Islet precursor cell (in vitro differentiated cells): ENCODE measurements around the gene UBASH3B.
A peak's percentile ranks its signal among the peaks of the same experiment; 100 is the strongest.
"Not testable (repeated sequence)": the region's sequence is repeated elsewhere in the genome, so short reads cannot be mapped to it uniquely, and the experiment has no call there.

ENCODE experiments used
- DNase-seq: peaks from one replicate; pipeline ENCODE4 v3.0.0-alpha.2; 2018

Gene UBASH3B

DNA sequence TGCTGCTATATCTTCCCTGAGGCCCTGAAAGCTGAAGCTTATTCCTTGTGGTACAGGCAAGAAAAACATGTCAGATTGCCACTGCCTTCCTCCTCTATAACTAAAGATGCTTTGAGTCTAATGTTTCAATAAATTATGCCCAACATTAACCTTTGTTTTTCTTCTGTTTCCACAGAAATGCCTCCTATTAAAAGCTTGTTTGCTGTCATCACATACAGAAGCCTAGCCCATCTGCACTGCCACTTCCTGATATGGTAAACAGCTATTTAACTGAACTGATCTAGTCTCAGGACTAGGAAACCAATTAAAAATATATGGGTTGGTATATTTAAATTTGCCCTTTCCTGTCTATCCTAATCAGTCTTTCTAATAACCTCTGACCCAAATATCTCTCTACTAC, 165.6 kb downstream of the UBASH3B start:
- no peak for DNase-seq

DNA sequence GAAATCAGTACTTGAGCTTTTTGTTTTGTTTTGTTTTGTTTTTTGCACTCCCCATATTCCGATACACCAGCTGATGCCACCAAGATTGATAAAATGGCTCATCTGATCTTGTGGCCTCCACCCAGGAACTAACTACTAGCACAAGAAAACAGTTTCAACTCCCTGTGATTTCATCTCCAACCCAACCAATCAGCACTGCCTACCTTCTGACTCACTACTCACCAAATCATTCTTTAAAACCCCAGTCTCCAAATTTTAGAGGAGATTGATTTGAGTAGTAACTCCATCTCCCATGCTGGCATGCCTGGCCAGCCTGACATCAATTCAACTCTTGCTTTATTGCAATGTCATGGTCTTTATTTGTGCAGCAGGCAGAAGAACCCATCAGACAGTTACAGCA, 166.7 kb downstream of the UBASH3B start:
- no peak for DNase-seq

- no peak for DNase-seq
Measured at GRCh38 chr11:122823564-122823963, 168.0 kb downstream of the UBASH3B start.

DNA sequence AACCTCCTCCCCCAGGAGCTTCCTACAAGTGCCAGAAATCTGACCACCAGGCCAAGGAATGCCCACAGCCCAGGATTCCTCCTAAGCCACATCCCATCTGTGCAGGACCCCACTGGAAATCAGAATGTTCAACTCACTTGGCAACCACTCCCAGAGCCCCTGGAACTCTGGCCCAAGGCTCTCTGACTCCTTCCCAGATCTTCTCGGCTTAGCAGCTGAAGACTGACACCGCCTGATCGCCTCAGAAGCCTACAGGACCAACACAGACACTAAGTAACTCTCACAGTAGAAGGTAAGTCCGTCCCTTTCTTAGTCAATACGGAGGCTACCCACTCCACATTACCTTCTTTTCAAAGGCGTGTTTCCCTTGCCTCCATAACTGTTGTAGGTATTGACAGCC, 173.8 kb downstream of the UBASH3B start:
- not testable (repeated sequence) for DNase-seq

GRCh38 chr11:122832297-122832696, 176.8 kb downstream of the UBASH3B start:
- DNase-seq = not testable (repeated sequence)

- no peak for DNase-seq
Measured at GRCh38 chr11:122832721-122833470, 177.4 kb downstream of the UBASH3B start.

DNA sequence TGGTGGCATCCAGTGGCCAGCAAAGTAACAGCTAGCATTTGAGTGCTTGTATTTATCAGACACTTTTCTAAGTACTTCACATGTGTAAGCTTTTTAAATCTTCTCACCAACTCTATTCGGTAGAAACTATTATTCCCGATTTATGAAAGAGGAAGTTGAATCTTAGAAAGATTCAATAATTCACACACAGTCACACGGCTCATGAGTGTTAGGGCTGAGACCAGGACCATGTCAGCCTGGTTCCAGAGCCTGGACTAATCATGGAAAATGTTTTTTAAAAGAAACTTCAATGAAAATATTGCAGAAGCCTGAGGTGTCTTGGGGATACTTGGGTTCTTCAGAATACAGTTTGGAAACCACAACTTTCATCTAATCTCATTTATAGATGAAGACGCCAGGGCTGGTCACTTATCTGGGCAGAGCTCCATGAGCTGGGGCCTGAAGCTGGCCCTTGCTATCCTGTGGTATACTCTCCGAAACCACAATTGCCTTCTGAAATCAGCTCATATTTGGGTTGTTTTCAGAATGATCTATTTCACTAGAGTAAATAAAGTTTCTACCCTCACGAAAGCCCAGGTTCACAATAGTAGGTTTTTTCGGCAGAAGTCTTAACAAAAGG, 178.4 kb downstream of the UBASH3B start:
- DNase-seq = no peak

DNA sequence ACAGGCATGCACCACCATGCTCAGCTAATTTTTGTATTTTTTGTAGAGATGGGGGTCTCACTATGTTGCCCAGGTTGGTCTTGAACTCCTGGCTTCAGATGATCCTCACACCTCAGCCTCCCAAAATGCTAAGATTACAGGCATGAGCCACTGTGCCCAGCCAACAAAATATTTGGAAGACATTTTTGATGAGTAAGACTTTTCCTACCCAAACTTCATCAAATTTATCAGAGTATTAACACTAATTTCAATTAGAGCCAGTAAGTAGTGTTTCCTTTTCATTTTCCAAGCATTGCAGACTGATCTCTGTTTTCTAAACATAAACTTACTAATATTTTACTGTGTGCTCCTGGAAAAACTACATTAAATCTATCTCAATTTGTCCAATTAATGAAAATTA, 181.4 kb downstream of the UBASH3B start:
- DNase-seq = no peak

DNA sequence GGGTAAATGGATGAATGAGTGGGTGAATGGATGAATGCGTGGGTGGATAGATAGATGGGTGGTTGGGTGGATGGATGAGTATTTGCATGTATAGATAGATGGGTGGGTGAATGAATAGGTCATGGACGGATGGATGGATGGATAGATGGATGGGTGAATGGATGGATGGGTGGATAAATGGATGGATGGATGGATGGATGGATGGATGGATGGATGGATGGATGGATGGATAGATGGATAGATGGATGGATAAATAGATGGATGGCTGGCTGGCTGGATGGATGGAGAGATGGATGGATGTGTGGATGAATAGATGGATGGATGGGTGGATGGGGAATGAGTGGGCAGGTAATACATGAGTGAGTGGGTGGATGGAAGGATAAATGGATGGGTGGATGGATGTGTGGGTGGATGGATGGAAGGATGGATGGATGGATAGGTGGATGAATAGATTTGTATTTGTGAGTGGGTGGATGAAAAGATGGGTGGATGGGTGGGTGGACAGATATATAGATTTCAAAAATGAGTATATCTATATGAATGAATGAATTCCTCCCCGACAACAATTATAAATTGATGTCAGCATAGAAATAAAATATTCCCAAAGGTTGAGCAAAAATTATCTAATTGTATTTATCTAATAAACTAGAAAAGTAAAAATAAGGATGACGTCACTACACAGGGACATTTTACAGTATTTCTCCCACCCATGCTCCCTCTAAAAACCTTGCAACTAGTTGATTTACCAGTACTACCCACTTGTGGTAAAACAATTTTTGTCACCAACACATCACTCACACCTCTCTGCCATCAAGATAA, 182.2 kb downstream of the UBASH3B start:
- DNase-seq = no peak

DNA sequence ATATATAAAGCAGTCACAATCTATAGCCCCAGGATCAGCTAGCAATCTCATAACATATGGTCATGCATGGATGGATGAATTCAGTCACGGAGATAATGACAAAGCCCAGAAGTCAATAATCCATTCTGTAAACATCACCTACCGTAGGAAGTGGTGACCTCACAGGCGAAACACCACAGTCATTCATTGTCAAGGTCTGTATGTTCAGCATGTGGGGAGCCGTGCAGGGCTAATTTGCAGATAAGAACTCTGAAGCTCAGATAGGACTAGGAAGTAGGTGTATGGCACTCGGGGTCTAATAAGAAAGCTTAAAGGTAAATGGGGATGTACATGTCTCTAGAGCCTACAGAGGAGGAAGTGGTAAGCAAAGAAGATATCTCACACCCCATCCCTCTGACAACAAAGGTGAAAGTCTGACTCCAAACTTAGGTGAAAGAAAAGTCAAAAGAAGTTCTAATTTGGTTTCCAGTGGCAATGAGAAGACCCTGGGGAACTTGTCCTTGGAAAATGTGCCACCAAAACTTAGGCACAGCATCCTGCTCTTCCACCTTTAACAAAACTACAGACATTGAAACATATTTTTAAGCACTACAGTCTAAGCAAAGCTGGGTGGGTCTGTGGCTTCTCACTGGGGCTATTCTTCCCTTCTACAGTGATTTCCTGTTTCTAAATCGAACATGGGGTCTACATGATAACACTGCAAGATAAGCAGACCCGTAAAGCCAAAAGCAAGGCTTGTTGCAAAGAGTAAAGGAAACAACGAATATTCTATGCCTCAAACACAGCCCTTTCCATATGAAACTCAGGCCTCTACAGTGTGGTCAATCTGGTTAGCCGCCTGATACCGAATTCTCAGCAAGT, 188.0 kb downstream of the UBASH3B start:
- DNase-seq = no peak

GRCh38 chr11:122847466-122847865, 191.9 kb downstream of the UBASH3B start:
- no peak for DNase-seq

DNA sequence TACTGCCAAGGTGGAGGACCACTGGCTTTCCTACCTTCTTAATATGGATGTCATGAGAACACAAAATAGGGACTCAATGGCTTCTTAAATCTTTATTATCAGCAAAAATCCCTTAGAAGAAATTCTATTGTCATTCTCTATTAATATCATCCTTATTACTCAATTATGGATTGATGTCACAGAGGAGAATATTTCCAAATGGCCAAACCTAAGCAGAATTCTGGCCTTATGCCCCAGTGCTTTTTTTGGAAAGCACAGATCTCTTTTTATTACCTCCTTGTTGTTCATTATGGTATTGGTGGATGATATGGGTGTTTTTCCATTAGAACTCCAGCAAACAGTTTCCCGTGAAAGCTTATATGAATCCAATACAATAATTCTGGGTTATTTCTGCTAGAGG, 192.7 kb downstream of the UBASH3B start:
- no peak for DNase-seq

DNA sequence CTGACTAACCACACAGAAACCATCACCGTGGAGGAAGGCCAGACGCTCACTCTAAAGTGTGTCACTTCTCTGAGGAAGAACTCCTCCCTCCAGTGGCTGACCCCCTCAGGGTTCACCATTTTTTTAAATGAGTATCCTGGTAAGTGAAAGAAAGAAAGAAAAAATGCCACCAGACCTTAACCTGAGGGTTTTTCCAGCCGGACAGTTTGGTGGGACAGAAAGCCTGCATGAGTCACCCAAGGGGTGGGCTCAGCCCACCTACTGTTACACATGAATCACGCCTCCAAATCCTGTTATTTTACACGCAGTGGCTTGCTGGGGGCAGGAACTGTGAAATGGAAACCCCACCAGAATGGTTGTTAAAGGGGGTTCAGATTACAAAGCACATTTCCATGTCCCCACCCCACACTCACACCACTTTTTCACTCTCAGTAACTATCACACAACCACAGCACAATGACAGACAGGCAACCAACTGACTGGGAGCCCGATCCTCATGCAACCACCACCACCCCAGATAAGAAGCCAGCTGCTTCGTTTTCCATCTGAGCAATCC, 194.6 kb downstream of the UBASH3B start:
- peak; percentile 91 for DNase-seq

DNA sequence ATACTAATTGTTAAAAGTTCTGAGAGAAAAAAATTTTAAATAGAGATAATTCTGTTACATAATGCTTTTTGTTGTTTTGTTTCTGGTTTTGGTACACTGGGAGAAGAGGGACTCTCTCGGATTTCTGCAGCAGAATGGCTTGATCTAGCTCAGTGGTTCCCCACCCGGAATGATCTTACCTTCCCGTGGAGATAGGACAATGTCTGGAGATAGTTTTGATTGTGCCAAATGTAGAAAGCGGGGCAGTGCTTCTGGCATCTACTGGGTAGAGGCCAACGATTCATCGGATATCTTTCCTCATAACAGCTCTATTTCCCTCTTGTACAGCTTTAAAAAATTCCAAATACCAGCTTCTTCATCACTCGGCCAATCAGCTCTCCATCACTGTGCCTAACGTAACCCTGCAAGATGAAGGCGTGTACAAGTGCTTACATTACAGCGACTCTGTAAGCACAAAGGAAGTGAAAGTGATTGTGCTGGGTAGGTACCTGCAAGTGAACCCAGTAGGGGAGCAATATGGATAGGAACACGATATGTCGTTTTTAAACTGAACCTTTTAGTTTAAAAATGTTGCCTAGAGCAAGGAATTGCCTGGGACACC, 195.9 kb downstream of the UBASH3B start:
- DNase-seq = no peak

DNA sequence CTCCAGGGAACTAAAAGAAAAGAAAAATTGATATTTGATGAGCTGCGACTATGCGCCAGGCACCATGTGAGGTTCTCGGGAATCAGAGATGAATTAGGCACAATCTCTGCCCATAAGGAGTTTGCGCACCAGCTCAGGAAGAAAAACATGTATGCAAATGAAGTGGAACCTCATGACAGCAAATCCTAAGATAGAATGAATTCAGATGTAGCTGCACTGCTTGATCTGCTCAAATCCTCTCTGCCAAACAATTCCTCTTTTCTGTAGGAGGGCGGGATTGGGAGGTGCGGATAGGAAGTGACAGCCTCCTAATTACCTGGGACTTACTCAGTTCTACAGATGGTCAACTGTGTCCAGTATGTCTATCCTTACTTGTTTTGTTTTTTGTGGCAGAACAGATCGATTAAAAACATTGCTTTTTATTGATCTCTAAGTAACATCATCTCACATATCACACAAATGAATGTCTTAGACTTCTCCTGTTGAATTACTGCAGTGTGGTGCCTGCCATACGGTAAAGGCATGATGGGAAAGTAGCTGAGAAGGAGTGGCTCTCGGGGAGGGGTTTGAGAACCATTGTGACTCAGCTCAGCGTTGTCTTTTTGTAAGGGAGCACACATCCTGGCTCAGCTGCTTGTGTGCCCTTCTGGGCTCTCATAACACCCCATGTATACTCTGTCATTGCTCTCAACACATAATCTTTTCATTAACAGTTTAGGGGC, 196.7 kb downstream of the UBASH3B start:
- no peak for DNase-seq

GRCh38 chr11:122852796-122853160, 197.3 kb downstream of the UBASH3B start:
- no peak for DNase-seq

DNA sequence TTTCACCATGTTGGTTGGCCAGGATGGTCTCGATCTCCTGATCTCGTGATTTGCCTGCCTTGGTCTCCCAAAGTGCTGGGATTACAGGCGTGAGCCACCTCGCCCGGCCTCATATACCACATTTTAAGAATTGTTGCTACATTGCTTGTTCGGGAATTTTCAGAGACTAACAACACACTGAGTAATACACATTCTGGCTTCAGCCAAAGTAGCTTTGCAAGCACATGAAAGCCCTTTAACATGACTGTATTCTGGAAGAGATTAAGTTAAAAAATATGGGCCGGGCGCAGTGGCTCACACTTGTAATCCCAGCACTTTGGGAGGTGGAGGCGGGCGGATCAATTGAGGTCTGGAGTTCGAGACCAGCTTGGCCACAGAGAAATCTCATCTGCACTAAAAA, 197.7 kb downstream of the UBASH3B start:
- no peak for DNase-seq

GRCh38 chr11:122853971-122854446, 198.5 kb downstream of the UBASH3B start:
- DNase-seq = peak; percentile 58

GRCh38 chr11:122861631-122862030, 206.1 kb downstream of the UBASH3B start:
- no peak for DNase-seq

- no peak for DNase-seq
Measured at GRCh38 chr11:122862091-122862490, 206.6 kb downstream of the UBASH3B start.

GRCh38 chr11:122863154-122863553, 207.6 kb downstream of the UBASH3B start:
- DNase-seq = not testable (repeated sequence)
